A549 treated with AZD2906 at 1 μM for 4 hours (cell line): ENCODE data around the gene RABGAP1L. TPM values are rescaled to one million over a fixed set of nuclear protein-coding genes. Genes with fewer than 3 reads are reported as not detected.

ENCODE experiments used
- total RNA-seq: library from RNA; stranded (reverse); fragments of 200-300 nt; extraction: Qiagen RNA extraction; gene quantifications from 5 replicates; pipeline ENCODE4 v1.2.3, GENCODE V29; 2022

The RABGAP1L gene
- total RNA-seq, result 4.3 to 6.4 TPM (median 5.4 TPM) in 5 replicates

DNA sequence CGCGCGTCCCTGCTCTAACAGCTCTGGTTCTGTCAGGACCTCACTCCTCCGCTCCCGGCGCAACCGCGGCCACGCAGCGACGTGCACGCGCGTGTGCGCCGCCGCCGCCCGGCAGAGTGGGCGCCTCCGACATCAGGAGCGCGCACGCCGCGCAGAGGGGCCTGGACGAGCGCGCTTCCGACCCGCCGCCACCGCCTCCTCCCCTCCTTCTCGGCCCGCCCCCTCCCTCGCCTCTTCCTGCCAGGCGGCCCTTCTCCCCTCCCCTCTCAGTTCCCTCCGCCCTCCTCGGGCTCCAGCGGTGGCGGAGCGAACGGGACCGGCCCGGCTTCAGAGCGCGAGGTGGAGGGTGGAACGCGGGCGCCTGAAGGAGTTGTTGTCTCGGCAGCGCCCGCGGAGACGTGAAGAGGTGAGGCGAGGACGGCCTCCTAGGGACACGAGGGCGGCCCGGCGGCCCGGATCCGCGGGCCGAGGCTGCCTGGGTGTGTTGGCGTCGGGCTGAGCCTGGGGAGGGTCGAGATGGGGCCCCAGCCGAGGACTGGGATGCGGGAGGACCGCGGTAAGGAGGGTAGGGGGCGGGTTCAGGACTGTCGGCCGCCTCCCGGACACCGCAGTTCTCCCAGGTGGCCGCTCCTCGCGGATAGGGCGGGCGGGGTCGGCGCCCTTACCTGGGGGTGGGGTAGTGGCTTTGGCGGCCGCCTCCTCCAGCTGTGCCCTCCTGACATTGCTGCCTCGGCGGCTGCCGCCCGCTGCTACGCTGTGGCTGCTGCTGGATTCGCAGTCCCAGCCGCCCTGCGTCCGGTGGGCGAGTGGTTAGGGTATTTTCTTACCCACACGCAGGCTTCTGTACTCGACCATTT lies at the start of gene RABGAP1L:
RABGAP1L (plus strand) TSS at position 269 of the 857 bp plus-strand sequence.

DNA sequence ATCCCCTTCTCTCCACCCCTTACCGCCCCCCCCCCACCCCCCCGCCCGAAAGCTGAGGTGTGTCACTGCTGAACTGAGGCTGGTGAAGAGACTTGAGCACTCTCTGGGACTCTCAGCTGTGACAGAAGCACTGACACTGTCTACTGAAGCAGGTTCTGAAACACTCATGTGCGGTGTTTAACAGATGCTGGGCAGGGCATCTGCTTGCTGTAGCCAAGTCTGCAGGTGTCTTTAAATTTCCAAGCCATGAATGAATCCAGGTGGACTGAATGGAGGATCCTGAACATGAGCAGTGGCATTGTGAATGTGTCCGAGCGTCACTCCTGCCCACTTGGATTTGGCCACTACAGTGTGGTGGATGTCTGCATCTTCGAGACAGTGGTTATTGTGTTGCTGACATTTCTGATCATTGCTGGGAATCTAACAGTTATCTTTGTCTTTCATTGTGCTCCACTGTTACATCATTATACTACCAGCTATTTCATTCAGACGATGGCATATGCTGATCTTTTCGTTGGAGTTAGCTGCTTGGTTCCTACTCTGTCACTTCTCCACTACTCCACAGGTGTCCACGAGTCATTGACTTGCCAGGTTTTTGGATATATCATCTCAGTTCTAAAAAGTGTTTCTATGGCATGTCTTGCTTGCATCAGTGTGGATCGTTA lies 288.7 kb downstream of the RABGAP1L start, which contains the start of gene GPR52:
GPR52 (plus strand) TSS at position 99 of the 665 bp plus-strand sequence; CDS start at position 247, 148 bp downstream.

DNA sequence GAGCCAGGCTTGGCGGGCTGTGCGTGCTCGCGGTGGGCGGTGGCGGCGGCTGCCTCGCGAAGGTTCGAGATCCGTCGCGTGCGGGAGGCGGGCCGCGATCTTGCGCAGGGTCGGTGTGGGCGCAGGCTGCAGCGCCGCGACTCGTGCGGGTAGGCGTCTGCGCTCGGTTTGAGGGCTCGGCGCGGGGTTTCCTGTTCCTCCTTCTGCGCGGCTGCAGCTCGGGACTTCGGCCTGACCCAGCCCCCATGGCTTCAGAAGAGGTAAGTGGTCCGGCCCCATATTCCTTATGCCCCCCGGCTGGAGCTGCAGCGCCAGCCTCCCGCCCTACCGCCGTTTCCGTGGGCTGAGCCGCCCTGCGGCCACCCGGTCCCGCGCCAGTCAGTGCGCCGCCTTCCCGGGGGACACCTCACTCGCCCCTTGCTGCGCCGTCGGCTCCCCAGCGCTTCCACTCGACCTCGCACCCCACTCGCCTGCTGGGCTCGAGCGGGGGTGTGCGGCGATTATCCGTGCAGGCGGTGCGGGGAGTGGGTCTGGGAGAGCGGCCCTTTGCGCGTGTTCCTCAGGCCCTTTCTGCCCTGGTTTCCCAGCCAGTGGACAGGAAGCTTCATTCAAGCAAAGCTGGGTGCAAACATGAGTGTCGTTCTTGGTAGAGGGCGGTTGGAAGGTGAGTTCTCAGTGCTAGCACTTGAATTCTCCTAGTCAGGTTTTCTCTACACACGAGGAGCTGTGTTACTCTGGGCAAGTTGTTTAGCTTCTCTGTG lies 840.8 kb downstream of the RABGAP1L start, which contains the start of gene CACYBP:
CACYBP (plus strand) TSS at position 12 of the 761 bp plus-strand sequence; CDS start at position 246, 234 bp downstream.

DNA sequence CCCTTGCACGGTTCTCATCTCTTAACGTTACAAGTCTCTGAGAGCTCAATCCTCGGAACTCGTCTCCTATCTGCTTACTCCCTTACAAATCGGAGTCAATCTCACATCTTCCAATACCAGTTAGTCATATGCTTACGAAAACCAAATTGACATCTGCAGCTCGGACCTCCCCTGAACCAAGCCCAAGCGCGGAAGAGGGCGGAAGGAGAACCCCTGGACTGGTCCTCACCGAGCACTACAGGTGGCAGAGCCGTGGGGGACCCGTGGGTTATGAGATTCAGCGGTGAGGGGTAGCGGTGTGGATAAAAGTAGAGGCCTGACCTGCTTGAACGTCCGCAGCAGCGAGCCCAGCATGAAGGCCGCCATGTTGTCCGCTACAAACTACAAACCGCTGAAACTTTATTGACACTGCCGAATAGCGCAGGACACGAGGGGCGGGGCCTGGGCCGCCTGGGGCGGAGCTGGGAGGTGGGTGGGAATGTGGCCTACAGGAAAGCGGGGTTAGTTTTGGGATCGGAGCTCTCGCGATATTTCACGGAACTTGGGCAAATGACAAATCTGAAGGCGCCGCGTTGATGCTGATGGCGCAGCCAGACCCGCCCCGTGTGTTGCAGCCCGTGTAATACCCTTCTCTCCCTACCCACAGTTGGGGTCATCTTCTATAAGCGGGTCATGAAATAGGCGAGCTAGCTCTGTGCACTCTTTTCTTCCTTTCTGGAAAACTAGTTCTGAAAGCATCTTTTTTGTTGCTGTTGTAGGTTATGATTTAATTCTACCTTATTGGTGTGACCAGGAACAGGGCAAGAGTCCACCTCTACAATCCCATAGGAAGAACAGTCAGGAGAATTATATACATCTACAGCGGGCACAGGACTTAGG lies 864.0 kb downstream of the RABGAP1L start, which contains the start of gene MRPS14:
MRPS14 (minus strand) TSS at position 383 of the 879 bp plus-strand sequence; CDS start at position 366, 17 bp downstream.

Other genes starting within 250 kb of the RABGAP1L start
- 0.07 to 0.14 TPM (median 0.07 TPM) in 3 of 5 replicates, not detected in the others for gene SERPINC1, start 242.2 kb upstream of the RABGAP1L start, total RNA-seq
- 4.5 to 5.7 TPM (median 5.4 TPM) in 5 replicates for gene RC3H1, start 137.2 kb upstream of the RABGAP1L start, total RNA-seq